Activated naive CD4-positive, alpha-beta T cell treated with anti-CD3 and anti-CD28 coated beads, Interleukin-2, amount 50 U/mL, for 24 hours (primary cell): ENCODE measurements around the gene RAB3IL1.

Source experiments
- H3K27ac Mint-ChIP-seq: one replicate; pipeline ENCODE4 v1.8.0; 2021; ENCODE audit warnings: mild to moderate bottlenecking, mixed read lengths
- H3K27me3 Mint-ChIP-seq: one replicate; pipeline ENCODE4 v1.8.0; 2021; ENCODE audit warnings: mixed read lengths
- H3K36me3 Mint-ChIP-seq: one replicate; pipeline ENCODE4 v1.8.0; 2021; ENCODE audit warnings: mixed read lengths
- H3K4me1 Mint-ChIP-seq: one replicate; pipeline ENCODE4 v1.8.0; 2021; ENCODE audit warnings: mixed read lengths
- H3K4me3 Mint-ChIP-seq: one replicate; pipeline ENCODE4 v1.8.0; 2021; ENCODE audit warnings: mild to moderate bottlenecking, mixed read lengths
- H3K9me3 Mint-ChIP-seq: one replicate; pipeline ENCODE4 v1.8.0; 2021; ENCODE audit warnings: mixed read lengths

RAB3IL1 gene

DNA sequence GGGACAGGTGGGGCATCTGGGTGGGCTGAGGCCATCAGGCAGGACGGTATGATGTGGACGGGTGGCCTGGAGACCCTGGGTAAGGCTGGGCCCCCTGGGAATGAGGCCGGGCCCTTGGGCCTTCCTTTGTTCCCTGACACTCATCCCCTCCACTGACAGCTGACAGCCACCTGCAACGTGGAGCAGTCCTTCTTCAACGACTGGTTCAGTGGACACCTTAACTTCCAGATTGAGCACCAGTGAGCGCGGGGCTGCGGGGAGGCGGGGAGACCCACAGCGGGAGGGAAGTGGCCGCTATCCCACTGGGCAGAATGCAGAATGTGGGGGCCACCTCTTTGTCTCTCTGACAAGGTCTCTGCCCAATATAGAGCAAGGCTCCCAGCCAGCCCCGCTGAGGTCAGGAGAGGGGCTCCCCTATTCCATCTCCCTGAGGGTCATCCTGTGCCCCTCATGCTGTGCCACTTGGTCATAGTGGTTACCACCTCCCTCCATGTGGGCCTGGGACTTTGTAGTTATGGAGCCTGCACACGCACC is 53.8 kb downstream of the RAB3IL1 start:
- Mint-ChIP-seq H3K36me3 (no peaks in the 10 kb centered on the region), H3K27me3 (no peaks in the 10 kb centered on the region), H3K27ac (no peak overlapping the region), H3K9me3 (no peaks in the 10 kb centered on the region), H3K4me3 (no peak overlapping the region), H3K4me1 (no peaks in the 10 kb centered on the region)

DNA sequence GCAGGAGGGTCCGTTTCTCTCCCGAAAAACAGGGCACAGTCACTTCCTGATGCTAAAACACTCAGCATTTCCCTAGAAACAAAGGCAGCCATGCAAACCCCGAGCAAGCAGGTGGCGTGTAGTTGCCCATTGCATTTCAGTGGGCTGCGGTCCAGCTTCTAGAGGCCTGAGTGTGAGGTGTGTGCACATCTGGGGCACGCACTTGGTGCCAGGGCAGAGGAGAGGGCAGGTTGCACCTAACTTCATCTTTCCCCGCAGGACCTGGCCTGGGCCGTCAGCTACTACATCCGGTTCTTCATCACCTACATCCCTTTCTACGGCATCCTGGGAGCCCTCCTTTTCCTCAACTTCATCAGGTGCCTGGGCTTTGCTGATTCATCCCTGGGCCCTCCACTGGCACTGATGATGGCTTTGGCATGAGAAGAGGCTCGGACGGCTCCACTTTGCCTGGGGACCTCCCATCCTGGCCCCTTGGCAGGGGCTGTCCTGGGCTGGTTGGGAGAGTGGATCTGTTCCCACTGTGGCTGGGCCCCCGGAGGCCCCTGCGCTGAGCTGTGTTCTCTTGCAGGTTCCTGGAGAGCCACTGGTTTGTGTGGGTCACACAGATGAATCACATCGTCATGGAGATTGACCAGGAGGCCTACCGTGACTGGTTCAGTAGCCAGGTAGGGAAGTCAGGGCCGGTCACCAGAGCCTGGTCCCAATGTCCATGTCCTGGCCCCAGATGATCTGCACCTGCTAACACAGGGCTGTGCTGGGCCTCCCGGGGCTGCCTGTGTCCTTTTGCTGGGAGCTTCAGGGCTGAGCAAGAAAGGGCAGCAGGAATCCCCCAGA is 54.4 kb downstream of the RAB3IL1 start:
- Mint-ChIP-seq H3K36me3 (no peaks in the 10 kb centered on the region), H3K27me3 (no peaks in the 10 kb centered on the region), H3K4me1 (no peaks in the 10 kb centered on the region), H3K27ac (no peak overlapping the region), H3K4me3 (no peak overlapping the region), H3K9me3 (no peaks in the 10 kb centered on the region)

DNA sequence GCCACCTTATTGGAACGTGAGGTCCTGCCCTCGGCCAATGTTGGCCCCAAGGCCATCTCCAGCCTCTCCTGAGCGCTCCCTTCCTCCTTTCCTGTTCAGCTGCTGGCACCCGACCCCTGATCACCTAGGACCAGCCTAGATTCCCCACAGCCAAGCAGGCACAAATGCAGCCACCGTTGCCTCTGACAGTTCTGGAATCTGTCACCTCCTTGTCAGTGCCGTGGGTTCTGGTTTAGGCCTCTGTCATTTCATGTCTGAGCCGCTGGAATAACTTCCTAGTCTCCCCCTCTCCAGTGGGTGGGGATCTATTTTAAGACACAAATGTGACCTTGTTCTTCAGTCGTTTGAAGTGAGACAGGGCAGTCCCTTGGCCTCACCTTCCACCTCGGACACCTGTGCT is 55.7 kb downstream of the RAB3IL1 start:
- Mint-ChIP-seq H3K27me3 (no peaks in the 10 kb centered on the region), H3K9me3 (no peaks in the 10 kb centered on the region), H3K4me3 (no peak overlapping the region), H3K27ac (no peak overlapping the region), H3K4me1 (no peaks in the 10 kb centered on the region), H3K36me3 (no peaks in the 10 kb centered on the region)

DNA sequence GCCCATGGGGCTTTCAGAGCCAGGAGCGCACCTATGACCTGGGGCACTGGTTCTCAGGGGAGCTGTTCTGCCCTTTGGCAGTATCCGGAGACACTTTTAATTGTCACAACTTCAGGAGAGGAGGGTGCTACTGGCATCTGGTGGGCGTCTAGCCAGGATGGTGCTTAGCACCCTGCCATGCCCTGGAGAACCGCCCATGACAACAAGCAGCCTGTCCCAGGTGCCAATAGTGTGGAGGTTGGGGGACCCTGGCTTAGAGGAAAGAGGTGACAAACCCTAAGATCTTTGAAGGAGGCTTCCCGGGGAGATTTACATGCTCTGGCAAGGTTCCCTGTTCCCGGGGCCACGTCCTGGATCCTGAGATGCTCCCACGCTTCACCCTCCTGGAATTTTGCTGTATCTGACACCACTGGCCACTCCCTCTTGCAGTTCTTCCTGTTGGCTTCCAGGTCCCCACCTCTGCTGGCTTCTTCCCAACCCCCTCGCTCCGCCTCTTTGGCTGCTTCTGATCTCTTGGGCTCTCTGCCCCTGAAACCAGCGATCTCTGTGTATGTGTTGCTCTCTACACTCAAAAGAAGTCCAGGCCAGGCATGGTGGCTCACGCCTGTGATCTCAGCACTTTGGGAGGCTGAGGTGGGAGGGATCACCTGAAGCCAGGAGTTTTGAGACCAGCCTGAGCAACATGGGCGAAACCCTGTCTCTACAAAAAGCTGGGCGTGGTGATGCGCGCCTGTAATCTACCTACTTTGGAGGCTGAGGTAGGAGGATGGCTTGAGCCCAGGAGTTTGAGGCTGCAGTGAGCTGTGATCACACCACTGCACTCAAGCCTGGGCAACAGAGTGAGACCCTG is 57.1 kb downstream of the RAB3IL1 start:
- H3K27ac Mint-ChIP-seq, result no peak overlapping the region
- no peaks in the 10 kb centered on the region for H3K36me3 Mint-ChIP-seq

DNA sequence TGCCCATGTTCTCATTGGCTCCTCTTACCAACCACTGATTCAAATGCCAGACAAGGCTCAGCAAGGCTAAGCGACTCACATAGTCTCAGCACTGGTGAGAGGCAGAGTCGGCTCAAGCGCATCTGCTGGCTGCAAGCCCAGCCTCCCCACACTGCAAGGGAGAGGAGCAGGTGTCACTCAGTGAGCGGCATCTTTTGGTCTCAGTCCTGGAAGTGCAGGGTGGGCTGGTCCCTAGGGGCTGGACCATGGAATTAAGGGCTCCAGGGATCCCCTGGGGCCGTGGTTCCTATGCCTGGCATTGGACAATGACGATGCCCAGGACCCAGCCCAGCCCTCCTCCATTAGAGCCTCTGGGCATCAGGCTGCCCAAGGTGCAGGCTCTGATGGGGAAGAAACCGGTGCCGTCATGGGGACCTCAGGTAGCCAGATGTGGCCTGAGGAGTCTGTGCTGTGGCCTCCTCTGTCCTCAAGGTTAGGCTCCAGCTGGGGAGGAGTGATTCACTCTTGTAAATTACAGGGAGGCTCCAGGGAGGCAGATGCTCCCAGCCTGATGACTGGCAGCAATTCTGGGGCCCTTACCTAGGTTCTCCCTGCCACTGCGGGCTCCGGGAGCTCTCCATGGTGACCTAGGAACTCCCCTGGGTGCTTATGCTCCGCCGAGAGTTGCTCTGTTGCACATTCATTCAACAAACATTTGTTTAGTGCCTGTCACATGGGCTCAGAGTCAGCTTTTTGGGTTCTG is 61.3 kb downstream of the RAB3IL1 start:
- H3K4me3 Mint-ChIP-seq, result no peak overlapping the region
- H3K27ac Mint-ChIP-seq, result no peak overlapping the region
- no peaks in the 10 kb centered on the region for H3K36me3 Mint-ChIP-seq
- H3K9me3 Mint-ChIP-seq, result no peaks in the 10 kb centered on the region
- no peaks in the 10 kb centered on the region for H3K4me1 Mint-ChIP-seq
- H3K27me3 Mint-ChIP-seq, result no peaks in the 10 kb centered on the region

More for the DNA sequence above, 57.1 kb downstream of the RAB3IL1 start:
- Mint-ChIP-seq H3K4me1 (no peaks in the 10 kb centered on the region), H3K9me3 (no peaks in the 10 kb centered on the region), H3K4me3 (no peak overlapping the region), H3K27me3 (no peaks in the 10 kb centered on the region)

DNA sequence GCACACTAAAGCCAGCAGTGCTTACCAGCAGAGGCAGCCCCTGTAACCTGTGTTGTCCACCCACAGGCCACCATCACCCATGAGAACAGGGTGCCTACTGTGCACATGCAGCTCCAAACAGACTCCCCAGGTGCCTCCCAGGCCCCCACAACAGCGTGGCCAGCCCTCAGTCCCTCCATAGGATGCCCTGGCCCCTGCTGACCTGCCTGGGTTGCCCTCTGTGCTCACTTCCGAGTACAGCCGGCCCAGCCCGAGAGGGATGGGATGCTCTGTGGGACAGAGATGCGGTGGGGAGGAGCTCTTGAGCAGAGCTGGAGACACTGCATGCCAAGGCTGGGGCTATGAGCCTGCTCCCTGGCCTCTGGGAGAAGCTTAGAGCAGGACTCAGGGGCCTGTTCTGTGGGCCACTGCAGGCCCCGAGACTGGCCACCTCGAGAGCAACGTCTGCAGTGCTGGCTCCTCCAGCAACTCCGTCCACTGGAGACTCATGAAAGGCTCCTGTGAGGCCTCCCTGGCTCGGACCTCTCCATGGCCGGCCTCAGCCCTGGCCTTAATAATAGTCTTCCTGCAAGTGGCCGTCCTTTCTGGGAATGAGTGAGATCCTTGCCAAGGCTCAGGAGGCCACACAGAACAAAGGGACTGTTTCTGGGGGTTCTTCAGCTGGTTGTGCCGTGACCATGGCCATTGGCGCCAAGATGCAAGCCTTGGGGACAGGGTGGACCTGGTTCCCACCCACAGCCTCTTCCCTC is 62.2 kb downstream of the RAB3IL1 start:
- Mint-ChIP-seq H3K9me3 (no peaks in the 10 kb centered on the region), H3K36me3 (no peaks in the 10 kb centered on the region), H3K27ac (no peak overlapping the region), H3K4me3 (no peak overlapping the region), H3K27me3 (no peaks in the 10 kb centered on the region), H3K4me1 (no peaks in the 10 kb centered on the region)

DNA sequence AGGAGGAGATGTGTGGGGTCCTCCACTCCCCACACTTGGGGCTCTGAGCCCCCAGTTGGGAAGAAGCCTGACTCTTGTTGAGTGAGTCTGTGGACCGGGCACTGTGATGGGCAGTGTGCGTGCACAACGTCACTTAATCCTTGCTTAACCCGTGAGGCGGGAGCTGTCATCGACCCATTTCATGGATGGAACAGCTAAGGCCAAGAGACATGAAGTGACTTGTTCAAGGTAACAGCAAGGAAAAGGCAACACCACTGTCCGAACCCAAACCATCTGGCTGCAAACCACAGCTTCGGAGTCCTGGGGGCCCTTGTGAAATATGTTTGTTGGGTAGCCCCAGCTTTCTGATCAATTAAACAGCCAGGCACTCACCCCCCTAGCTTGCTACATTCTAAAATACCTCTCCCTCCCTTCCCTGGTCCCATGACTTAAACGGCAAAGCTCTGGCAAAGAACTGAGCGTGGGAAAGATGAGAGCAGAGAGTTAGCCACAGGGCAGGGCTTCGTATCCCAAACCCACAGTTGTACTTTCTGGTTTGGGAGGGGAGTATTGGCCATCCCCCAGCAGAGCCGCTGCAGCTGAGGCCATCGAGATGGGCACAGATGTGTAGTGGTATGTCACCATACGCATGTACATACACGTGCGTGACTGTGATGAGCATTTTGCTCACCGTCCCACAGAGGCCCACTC is 63.0 kb downstream of the RAB3IL1 start:
- H3K4me1 Mint-ChIP-seq, result no peaks in the 10 kb centered on the region

DNA sequence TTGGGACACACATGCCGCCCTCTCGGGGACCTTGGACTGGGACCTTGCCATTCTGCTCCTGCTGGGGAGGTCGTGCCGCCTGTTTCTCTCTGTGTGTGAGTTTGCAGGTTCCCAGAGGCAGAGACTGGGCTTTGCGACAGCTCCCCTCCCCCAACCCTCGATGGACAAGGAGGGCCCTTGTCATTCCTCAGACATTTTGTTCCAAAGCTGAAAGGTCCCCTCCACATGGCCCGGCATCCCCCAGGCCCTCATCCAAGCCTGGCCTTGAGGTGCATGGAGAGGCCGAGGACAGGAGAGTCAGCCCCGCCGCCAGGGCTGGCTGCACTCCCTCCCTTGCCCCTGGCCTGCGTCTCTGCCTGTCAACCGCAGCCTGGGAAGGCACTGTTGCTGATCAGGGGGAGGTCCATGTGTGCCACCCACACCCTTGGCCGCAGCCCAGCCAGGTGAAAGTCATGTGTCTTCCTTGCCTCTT is 63.6 kb downstream of the RAB3IL1 start:
- H3K4me3 Mint-ChIP-seq, result no peak overlapping the region

More for the DNA sequence above, 63.0 kb downstream of the RAB3IL1 start:
- H3K27me3 Mint-ChIP-seq, result no peaks in the 10 kb centered on the region
- H3K9me3 Mint-ChIP-seq, result no peaks in the 10 kb centered on the region
- no peaks in the 10 kb centered on the region for H3K36me3 Mint-ChIP-seq
- no peak overlapping the region for H3K27ac Mint-ChIP-seq
- no peak overlapping the region for H3K4me3 Mint-ChIP-seq

DNA sequence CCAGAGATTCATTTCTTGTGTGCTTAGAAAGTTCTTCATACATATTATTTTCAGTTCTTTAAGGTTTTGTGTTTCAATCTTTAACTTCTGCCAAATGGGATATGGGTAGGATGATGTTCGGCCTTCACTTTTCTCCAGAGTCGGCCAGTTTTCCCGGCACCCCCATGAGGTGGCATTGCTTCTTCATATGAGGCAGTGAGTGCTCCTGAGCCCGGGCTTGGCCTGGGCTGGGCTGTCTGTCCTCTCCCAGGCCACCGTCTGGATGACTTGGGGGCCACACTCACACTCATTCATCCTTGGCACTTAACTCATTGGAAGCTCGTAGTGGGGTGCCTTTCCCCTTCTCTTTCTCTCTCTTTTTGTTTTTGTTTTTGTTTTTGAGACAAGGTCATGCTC is 65.5 kb downstream of the RAB3IL1 start:
- no peaks in the 10 kb centered on the region for H3K4me1 Mint-ChIP-seq
- no peaks in the 10 kb centered on the region for H3K36me3 Mint-ChIP-seq
- no peaks in the 10 kb centered on the region for H3K9me3 Mint-ChIP-seq
- no peak overlapping the region for H3K4me3 Mint-ChIP-seq
- no peaks in the 10 kb centered on the region for H3K27me3 Mint-ChIP-seq
- H3K27ac Mint-ChIP-seq, result no peak overlapping the region

More for the DNA sequence above, 63.6 kb downstream of the RAB3IL1 start:
- Mint-ChIP-seq H3K9me3 (no peaks in the 10 kb centered on the region), H3K36me3 (no peaks in the 10 kb centered on the region), H3K4me1 (no peaks in the 10 kb centered on the region), H3K27me3 (no peaks in the 10 kb centered on the region), H3K27ac (no peak overlapping the region)

DNA sequence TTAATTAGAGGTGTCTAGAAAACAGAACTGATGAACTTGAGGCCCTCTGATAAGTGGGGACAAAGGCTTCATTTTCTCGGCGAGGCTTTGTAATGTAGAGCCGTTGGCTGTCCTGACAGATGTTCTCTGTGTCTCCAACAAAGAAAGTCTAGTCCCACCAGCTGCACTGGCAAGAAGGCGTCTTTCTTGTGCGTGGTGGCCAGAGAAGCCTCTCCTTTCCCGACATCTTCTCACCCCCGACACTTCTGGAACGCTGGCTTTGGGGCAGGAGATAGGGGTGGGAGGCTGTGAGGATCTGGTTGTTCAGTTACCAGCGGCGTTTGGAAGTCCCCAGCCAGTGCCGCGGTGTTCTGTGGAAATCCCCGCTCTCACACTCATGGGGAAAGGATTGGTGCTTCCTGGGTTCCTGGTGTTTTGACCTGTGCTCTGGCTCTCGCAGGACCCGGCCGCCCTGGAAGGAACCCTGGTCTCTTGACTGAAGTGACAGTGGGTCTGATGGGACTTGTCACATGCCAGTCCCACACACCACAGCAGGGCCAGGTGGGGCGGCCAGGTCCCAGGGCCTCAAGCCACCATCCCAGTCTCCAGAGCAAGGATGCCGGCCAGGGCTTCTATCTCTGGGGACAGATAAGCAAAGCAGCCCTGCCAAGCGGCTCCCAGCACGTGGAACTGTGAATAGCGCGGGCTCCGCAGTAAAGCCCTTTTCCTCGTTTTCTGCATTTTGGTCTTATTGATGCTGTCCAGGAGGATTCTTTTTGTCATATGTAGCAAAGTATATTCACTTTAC is 66.1 kb downstream of the RAB3IL1 start:
- Mint-ChIP-seq H3K4me3 (no peak overlapping the region), H3K4me1 (no peaks in the 10 kb centered on the region), H3K36me3 (no peaks in the 10 kb centered on the region)

DNA sequence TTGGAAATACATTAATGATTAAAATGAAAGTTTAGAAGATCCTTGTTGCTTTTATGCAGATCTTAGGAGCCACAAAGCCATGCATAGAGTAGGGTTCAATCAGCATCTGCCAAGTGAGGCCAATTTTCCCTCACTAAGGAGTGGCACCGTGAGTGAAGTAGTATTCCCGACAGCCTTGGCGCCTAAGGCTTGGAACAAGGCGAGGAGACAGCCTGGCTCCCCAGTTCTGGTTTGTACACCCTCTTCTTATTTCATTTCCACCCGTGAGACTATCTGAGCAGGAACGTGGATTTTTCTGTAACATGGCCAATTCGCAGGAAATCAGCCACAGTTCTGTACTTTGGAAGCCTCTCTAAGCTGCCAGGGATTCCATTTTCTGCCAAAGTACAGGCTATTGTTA is 66.7 kb downstream of the RAB3IL1 start:
- H3K9me3 Mint-ChIP-seq, result no peaks in the 10 kb centered on the region
- H3K4me1 Mint-ChIP-seq, result no peaks in the 10 kb centered on the region
- H3K4me3 Mint-ChIP-seq, result no peak overlapping the region
- H3K27me3 Mint-ChIP-seq, result no peaks in the 10 kb centered on the region
- no peak overlapping the region for H3K27ac Mint-ChIP-seq
- no peaks in the 10 kb centered on the region for H3K36me3 Mint-ChIP-seq

More for the DNA sequence above, 66.1 kb downstream of the RAB3IL1 start:
- no peak overlapping the region for H3K27ac Mint-ChIP-seq
- no peaks in the 10 kb centered on the region for H3K9me3 Mint-ChIP-seq
- no peaks in the 10 kb centered on the region for H3K27me3 Mint-ChIP-seq

DNA sequence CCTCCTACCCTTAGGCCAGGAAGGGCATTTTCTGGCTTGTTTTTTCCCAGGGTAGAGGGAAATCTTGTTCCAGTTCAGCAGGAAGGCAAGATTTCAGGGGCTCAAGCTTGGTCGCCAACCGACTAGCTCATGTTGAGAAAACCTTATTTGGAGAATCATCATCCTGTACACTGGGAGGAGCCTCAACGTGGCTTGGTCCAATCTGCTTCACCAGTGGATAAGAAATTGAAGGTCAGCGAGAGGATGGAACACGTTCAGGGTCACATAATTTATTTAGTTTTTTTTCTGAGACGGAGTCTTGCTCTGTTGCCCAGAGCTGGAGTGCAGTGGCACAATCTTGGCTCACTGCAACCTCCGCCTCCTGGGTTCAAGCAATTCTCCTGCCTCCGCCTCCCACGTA is 68.7 kb downstream of the RAB3IL1 start:
- no peak overlapping the region for H3K4me3 Mint-ChIP-seq
- H3K27me3 Mint-ChIP-seq, result no peaks in the 10 kb centered on the region
- H3K36me3 Mint-ChIP-seq, result no peaks in the 10 kb centered on the region
- H3K4me1 Mint-ChIP-seq, result no peaks in the 10 kb centered on the region
- H3K27ac Mint-ChIP-seq, result no peak overlapping the region
- H3K9me3 Mint-ChIP-seq, result no peaks in the 10 kb centered on the region

DNA sequence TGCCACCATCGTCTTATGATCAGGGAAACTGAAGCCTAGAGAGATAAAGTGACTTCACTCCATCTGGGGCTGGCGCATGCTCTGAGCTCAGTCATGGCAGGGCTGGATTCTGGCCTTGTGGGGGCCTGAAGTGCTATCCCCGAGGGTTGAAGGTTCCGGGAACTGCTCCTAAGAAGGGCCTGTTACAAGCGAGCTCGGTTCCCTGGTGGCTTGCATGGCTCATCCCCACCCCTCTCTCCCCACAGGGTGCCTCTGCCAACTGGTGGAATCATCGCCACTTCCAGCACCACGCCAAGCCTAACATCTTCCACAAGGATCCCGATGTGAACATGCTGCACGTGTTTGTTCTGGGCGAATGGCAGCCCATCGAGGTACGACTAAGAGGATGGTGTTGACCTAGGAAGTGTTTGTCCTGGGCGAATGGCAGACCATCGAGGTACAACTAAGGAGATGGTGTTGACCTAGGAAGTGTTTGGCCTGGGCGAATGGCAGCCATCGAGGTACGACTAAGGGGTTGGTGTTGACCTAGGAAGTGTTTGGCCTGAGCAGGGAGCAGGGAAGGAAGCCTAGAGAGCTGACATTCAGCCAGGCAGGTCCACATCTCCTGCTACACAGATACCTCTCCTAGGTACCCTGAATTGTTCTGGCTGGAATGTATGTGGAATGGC is 69.3 kb downstream of the RAB3IL1 start:
- H3K4me1 Mint-ChIP-seq, result no peaks in the 10 kb centered on the region
- no peak overlapping the region for H3K4me3 Mint-ChIP-seq
- H3K27me3 Mint-ChIP-seq, result no peaks in the 10 kb centered on the region
- no peaks in the 10 kb centered on the region for H3K9me3 Mint-ChIP-seq
- no peak overlapping the region for H3K27ac Mint-ChIP-seq
- no peaks in the 10 kb centered on the region for H3K36me3 Mint-ChIP-seq
